ENCODE measurements around the gene TARP.

TARP gene

DNA sequence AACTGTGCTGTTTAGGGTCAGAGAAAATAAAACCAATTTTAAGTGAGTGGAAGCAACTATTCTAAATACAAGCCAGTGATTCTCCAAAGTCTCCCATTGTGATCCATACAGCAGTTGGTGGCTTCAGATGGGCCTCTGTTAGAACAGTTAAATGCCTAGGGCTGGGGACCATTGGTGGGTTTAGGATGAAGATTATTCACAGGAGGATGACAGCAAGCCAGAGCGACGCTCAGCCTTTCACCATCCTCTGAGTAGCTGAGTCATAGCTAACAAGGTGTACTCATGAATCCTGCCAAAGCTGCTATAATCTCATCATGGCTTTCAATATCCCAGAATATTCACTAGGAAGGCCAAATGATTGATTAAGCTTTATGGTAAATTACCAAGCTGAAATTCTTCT, 55.8 kb downstream of the TARP start:
- no peak overlapping the region for H3K4me3 ChIP-seq (ENCODE audit: extremely low read depth, insufficient read depth, low read length, poor library complexity, severe bottlenecking)
- no peaks in the 10 kb centered on the region for H3K9me3 ChIP-seq (ENCODE audit: control insufficient read depth, low read length)
- 90 to 100% methylated on average over 2 of the region's 2 CpGs for WGBS, 2 experiments (ENCODE audit: insufficient coverage in 2 of 2)
- peaks cover 63% of the 10 kb centered on the region for H3K36me3 ChIP-seq (ENCODE audit: control insufficient read depth, insufficient read depth, low read length)
- H3K27ac ChIP-seq (ENCODE audit: low read depth, low read length, severe bottlenecking): no peak overlapping the region
- H3K4me1 ChIP-seq (ENCODE audit: control insufficient read depth, insufficient read depth, low read length, poor library complexity, severe bottlenecking): no peaks in the 10 kb centered on the region

DNA sequence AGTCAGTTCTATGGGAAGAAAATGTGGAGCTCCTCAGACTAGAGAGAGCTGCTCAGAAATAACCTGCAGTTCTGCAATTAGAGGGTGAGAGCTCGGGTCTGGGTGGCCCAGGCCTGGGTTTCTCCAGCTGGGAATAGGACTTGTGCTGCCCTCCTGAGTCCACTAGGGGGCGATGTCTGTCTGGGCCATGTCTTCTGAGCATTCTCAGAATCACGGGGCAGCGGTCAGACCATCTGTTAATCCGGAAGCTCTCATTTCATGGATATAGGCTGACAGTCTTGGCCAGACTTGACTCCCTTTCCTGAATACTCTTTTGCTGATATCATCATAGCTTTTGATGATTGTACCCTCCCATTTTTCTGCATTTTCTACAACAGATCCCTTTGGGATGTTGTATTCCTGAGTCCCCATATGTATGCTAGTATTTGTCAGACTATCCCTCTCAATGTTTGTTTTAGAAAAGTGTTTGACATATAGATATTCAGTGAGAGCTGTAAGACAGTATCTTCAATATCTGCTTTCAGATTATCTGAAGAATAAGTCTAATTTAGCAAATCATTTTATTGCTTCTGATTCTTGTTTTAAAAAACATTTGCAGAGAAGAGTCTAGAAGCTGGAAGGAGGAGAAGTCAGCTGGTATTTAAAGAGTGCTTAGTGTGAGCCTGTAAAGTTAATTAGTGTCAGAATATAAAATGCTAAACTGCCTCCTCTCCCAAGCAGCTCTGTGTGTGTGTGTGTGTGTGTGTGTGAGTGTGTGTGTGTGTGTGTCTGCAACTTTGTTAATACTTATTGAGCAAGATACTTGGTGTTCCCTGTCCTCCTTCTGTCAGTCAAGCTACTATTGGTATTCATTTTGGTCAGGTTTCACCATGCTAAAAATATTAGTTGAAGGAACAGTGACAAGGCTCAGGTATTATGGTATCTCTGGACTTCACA, 57.4 kb downstream of the TARP start:
- no peaks in the 10 kb centered on the region for H3K4me1 ChIP-seq (ENCODE audit: control insufficient read depth, insufficient read depth, low read length, poor library complexity, severe bottlenecking)
- no peaks in the 10 kb centered on the region for H3K9me3 ChIP-seq (ENCODE audit: control insufficient read depth, low read length)
- no peak overlapping the region for H3K4me3 ChIP-seq (ENCODE audit: extremely low read depth, insufficient read depth, low read length, poor library complexity, severe bottlenecking)
- peaks cover 68% of the 10 kb centered on the region for H3K36me3 ChIP-seq (ENCODE audit: control insufficient read depth, insufficient read depth, low read length)
- no peak overlapping the region for H3K27ac ChIP-seq (ENCODE audit: low read depth, low read length, severe bottlenecking)
- 14 to 36% methylated on average over 5 of the region's 5 CpGs for WGBS, 2 experiments (ENCODE audit: insufficient coverage in 2 of 2)

DNA sequence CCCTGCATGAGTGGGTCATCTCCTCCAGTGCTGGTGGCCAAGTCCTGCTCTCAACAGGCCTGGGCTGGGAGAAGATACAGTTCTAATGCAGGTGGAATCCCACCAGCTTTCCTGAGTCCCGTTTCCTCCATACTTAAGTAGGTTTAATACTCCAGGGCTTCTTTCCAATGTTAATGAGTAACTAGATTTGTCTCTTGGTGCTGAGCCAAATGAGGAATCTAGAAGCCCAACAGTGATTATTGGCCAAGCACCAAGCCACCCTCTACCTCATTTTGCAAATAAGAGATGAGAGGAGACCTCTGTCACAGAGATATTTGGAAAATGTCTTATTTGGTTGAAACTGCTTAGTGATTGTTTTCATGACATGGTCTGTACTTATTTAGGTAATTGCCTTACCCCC, 58.3 kb downstream of the TARP start:
- H3K27ac ChIP-seq (ENCODE audit: low read depth, low read length, severe bottlenecking): no peak overlapping the region
- H3K4me3 ChIP-seq (ENCODE audit: extremely low read depth, insufficient read depth, low read length, poor library complexity, severe bottlenecking): no peak overlapping the region
- H3K4me1 ChIP-seq (ENCODE audit: control insufficient read depth, insufficient read depth, low read length, poor library complexity, severe bottlenecking): no peaks in the 10 kb centered on the region
- no CpG with 5 or more reads among the region's 1 CpG for WGBS, 2 experiments (ENCODE audit: insufficient coverage in 2 of 2)
- no peaks in the 10 kb centered on the region for H3K9me3 ChIP-seq (ENCODE audit: control insufficient read depth, low read length)
- H3K36me3 ChIP-seq (ENCODE audit: control insufficient read depth, insufficient read depth, low read length): peaks cover 67% of the 10 kb centered on the region

DNA sequence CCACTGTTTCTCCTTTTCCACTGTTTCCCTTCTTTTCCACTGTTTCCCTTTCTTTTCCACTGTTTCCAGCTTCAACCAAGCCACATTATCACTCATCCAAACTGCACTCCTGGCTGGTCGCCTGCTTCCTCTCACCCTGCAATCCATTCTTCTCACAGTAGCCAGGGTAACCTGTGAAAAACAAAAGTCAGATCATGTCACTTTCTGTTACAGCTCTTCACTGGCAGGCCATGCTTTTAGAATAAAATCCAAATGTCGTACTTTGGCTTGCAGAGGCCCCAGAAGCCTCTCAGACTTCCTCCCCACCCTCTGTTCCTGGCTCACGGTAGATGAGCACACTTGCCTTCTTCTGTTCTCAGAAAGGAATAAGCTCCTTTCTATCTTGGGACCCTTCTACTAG, 61.5 kb downstream of the TARP start:
- Histone ChIP-seq H3K9me3 (ENCODE audit: control insufficient read depth, low read length) (no peaks in the 10 kb centered on the region), H3K4me1 (ENCODE audit: control insufficient read depth, insufficient read depth, low read length, poor library complexity, severe bottlenecking) (no peaks in the 10 kb centered on the region), H3K36me3 (ENCODE audit: control insufficient read depth, insufficient read depth, low read length) (peaks cover 57% of the 10 kb centered on the region), H3K27ac (ENCODE audit: low read depth, low read length, severe bottlenecking) (peak overlapping the region; percentile 37), H3K4me3 (ENCODE audit: extremely low read depth, insufficient read depth, low read length, poor library complexity, severe bottlenecking) (no peak overlapping the region)
- 85 to 96% methylated on average over 2 to 3 of the region's 3 CpGs for WGBS, 2 experiments (ENCODE audit: insufficient coverage in 2 of 2)

DNA sequence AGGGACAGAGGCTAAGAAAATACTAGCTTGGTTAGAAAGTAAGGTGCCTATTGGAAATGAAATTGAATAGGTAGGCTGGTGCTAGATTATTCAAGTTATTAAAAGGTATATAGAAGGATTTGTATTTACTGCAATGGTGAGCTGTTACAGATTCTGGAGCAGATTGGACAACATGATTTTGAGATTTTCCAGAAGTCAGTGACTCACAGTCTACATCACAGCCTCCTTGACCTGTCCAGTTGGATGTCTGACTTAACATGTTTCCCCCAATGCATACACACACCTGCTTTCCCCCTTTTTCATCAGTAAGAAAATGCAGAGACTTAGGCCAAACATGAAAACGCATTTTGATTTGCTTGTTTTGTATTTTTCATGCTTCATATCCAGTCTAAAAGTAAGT, 62.0 kb downstream of the TARP start:
- Histone ChIP-seq H3K4me3 (ENCODE audit: extremely low read depth, insufficient read depth, low read length, poor library complexity, severe bottlenecking) (no peak overlapping the region), H3K36me3 (ENCODE audit: control insufficient read depth, insufficient read depth, low read length) (peaks cover 57% of the 10 kb centered on the region), H3K9me3 (ENCODE audit: control insufficient read depth, low read length) (no peaks in the 10 kb centered on the region), H3K4me1 (ENCODE audit: control insufficient read depth, insufficient read depth, low read length, poor library complexity, severe bottlenecking) (no peaks in the 10 kb centered on the region), H3K27ac (ENCODE audit: low read depth, low read length, severe bottlenecking) (peak overlapping the region; percentile 37)
- WGBS, 2 experiments (ENCODE audit: insufficient coverage in 2 of 2): 89 to 93% methylated on average over 1 of the region's 1 CpG

Data from mesodermal cell (in vitro differentiated cells).